ENCODE data around the gene CLHC1. TPM values are rescaled to one million over a fixed set of nuclear protein-coding genes. Genes with fewer than 3 reads are reported as not detected.

Gene CLHC1
- total RNA-seq, 1 donor from 2014 or later = 24.6 TPM

DNA sequence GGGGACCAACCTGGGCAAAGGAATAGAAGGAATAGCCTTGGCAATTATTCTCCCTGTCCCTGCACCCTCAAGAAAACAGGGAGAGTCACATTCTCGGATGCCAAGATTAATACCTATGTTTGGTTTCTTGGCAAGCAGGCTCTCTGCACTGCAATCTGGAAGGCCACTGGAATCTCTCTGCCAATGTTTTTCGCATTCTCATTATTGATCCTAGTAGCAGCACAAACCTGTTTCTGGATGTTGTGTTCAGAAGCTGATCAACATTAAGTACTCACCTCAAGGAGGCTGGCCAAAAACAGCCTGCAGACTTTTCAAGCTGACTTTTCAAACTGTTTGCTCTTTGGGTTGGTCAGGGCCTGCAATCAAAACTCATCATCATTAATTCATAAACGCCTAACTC is 62.2 kb downstream of the CLHC1 start:
- H3K4me3 Mint-ChIP-seq = no peak overlapping the region
- no peaks in the 10 kb centered on the region for H3K9me3 Mint-ChIP-seq
- H3K4me1 ChIP-seq = peaks cover 12% of the 10 kb centered on the region
- no peak overlapping the region for H3K4me2 ChIP-seq
- no peaks in the 10 kb centered on the region for H3K27me3 ChIP-seq
- DNase-seq (ENCODE audit: low spot score) = no peak
- no peak overlapping the region for H3K9ac ChIP-seq
- H3K27ac Mint-ChIP-seq = no peak overlapping the region
- peaks cover 16% of the 10 kb centered on the region for H3K4me1 Mint-ChIP-seq
- H3K27me3 Mint-ChIP-seq (ENCODE audit: insufficient read depth, low read depth) = no peaks in the 10 kb centered on the region
- H3K4me3 ChIP-seq = no peak overlapping the region
- H3K36me3 Mint-ChIP-seq = peaks cover 2% of the 10 kb centered on the region
- H3K9me3 ChIP-seq (ENCODE audit: low read depth) = no peaks in the 10 kb centered on the region
- H3K36me3 ChIP-seq = no peaks in the 10 kb centered on the region
- no peaks in the 10 kb centered on the region for H3F3A ChIP-seq (ENCODE audit: low read depth)
- TF ChIP-seq EZH2 (IDR thresholded peaks at IDR 0.05) = no peak
- no peak for TF ChIP-seq EZH2phosphoT487 (IDR thresholded peaks at IDR 0.05)
- TF ChIP-seq, protein P1, sequence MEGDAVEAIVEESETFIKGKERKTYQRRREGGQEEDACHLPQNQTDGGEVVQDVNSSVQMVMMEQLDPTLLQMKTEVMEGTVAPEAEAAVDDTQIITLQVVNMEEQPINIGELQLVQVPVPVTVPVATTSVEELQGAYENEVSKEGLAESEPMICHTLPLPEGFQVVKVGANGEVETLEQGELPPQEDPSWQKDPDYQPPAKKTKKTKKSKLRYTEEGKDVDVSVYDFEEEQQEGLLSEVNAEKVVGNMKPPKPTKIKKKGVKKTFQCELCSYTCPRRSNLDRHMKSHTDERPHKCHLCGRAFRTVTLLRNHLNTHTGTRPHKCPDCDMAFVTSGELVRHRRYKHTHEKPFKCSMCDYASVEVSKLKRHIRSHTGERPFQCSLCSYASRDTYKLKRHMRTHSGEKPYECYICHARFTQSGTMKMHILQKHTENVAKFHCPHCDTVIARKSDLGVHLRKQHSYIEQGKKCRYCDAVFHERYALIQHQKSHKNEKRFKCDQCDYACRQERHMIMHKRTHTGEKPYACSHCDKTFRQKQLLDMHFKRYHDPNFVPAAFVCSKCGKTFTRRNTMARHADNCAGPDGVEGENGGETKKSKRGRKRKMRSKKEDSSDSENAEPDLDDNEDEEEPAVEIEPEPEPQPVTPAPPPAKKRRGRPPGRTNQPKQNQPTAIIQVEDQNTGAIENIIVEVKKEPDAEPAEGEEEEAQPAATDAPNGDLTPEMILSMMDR (IDR thresholded peaks at IDR 0.05) = no peak
- no peak overlapping the region for H2AFZ ChIP-seq (replicated peaks)
- H4K20me1 ChIP-seq (ENCODE audit: low read depth) = no peaks in the 10 kb centered on the region
- H3K27ac ChIP-seq = no peak overlapping the region
- no peaks in the 10 kb centered on the region for H3K79me2 ChIP-seq (ENCODE audit: low read depth)

DNA sequence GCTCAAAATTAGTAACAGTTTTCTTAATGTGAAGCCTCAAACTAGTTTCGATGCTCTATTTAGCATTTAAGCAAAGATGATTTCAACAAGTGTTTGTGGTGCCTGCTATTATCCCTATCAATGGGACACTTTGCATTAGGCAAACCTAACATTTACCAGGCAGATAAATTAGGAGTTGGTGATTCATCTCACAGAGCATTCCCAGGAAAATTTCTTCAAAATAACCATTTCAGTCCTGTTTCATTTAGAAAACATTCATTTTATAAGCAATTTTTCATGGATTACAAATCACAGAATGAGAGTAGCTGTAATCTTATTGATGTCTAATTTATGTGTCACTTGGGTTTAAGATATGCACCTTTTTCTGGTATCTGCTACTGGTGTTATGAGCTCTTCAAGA is 62.7 kb downstream of the CLHC1 start:
- H3K27ac ChIP-seq = no peak overlapping the region
- no peaks in the 10 kb centered on the region for H3K27me3 Mint-ChIP-seq (ENCODE audit: insufficient read depth, low read depth)

DNA sequence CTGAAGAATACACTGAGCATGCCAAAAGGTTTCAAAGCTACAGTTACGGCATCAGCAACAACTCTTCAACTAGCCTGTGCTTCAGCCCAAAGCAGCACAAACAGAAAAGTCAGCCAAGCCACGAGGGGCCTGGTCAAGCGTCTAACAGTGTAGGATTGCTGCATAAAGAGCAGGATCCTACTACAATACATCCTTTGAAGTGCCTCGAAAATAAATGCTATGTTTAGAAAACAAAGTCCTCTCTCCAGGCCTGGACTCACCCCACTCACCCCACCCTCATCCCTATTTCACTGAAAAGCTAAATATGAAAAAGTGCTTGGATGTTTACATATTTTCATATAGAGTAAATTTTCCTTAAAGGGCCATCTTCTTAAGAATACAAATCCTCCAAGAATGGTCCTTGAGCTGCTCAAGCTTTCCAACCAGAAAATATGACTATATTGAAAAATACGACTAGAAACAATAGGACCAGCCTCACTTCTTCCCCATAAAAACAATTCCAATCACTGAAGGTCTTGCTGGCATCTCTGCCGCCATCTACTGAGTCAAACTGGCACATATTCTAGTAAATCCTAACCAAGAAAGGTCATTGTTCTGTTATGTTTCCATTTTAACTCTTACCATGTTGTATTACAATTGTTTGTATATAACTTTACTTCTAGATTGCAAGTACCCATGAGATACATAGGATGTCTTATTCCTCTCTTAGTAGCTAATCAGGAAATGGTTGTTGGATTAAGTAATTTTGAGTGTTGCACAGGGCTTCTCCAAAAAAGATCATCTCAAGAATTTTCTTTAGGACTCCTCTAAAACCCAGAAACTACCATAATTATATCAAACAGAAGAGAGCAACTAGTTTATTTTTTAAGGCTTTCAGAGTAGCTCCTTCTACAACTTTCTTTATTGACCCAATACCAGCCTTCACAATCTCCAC is 63.6 kb downstream of the CLHC1 start:
- peak; percentile 51 for DNase-seq (ENCODE audit: low spot score)

More for the DNA sequence above, 62.7 kb downstream of the CLHC1 start:
- H3K9me3 Mint-ChIP-seq = no peaks in the 10 kb centered on the region
- Histone ChIP-seq H4K20me1 (ENCODE audit: low read depth) (no peaks in the 10 kb centered on the region), H2AFZ (replicated peaks) (no peak overlapping the region), H3K4me2 (no peak overlapping the region), H3K9ac (no peak overlapping the region), H3F3A (ENCODE audit: low read depth) (no peaks in the 10 kb centered on the region), H3K36me3 (no peaks in the 10 kb centered on the region), H3K4me1 (peaks cover 12% of the 10 kb centered on the region), H3K9me3 (ENCODE audit: low read depth) (no peaks in the 10 kb centered on the region), H3K79me2 (ENCODE audit: low read depth) (no peaks in the 10 kb centered on the region), H3K4me3 (no peak overlapping the region), H3K27me3 (no peaks in the 10 kb centered on the region)
- H3K4me1 Mint-ChIP-seq = peaks cover 18% of the 10 kb centered on the region
- peaks cover 2% of the 10 kb centered on the region for H3K36me3 Mint-ChIP-seq
- TF ChIP-seq, protein P1 (IDR thresholded peaks at IDR 0.05) = no peak
- TF ChIP-seq EZH2 (IDR thresholded peaks at IDR 0.05) (no peak), EZH2phosphoT487 (IDR thresholded peaks at IDR 0.05) (no peak)
- no peak overlapping the region for H3K27ac Mint-ChIP-seq
- no peak for DNase-seq (ENCODE audit: low spot score)
- no peak overlapping the region for H3K4me3 Mint-ChIP-seq

More for the DNA sequence above, 63.6 kb downstream of the CLHC1 start:
- H3F3A ChIP-seq (ENCODE audit: low read depth) = no peaks in the 10 kb centered on the region
- H3K9ac ChIP-seq = no peak overlapping the region
- no peak overlapping the region for H3K4me2 ChIP-seq
- H3K4me3 Mint-ChIP-seq = peak overlapping the region; percentile 68
- no peaks in the 10 kb centered on the region for H3K9me3 ChIP-seq (ENCODE audit: low read depth)
- no peak overlapping the region for H2AFZ ChIP-seq (replicated peaks)
- no peaks in the 10 kb centered on the region for H3K27me3 Mint-ChIP-seq (ENCODE audit: insufficient read depth, low read depth)
- no peaks in the 10 kb centered on the region for H3K9me3 Mint-ChIP-seq
- H3K27me3 ChIP-seq = no peaks in the 10 kb centered on the region
- H3K36me3 ChIP-seq = no peaks in the 10 kb centered on the region
- H3K79me2 ChIP-seq (ENCODE audit: low read depth) = no peaks in the 10 kb centered on the region
- TF ChIP-seq, protein P1 (IDR thresholded peaks at IDR 0.05) = peak; percentile 77
- TF ChIP-seq EZH2 (IDR thresholded peaks at IDR 0.05) = no peak
- peaks cover 22% of the 10 kb centered on the region for H3K4me1 Mint-ChIP-seq
- peaks cover 6% of the 10 kb centered on the region for H3K4me1 ChIP-seq
- H3K4me3 ChIP-seq = no peak overlapping the region
- H3K27ac ChIP-seq = no peak overlapping the region
- H3K36me3 Mint-ChIP-seq = peaks cover 2% of the 10 kb centered on the region
- no peak overlapping the region for H3K27ac Mint-ChIP-seq
- no peaks in the 10 kb centered on the region for H4K20me1 ChIP-seq (ENCODE audit: low read depth)
